Trophoblast cell (in vitro differentiated cells and primary cell): ENCODE results near the gene SLC66A3.

Source experiments
- DNase-seq, 2 donors: peaks; one replicate each; pipeline ENCODE4 v3.0.0-alpha.2; 2016
- H2AFZ ChIP-seq: 2 replicates; pipeline ENCODE4 v1.6.1; 2013; ENCODE audit warnings: low read length, moderate library complexity, mild to moderate bottlenecking; ENCODE audit not compliant: insufficient read depth, poor library complexity
- H2AK5ac ChIP-seq: 2 replicates; pipeline ENCODE4 v1.6.1; 2013; ENCODE audit warnings: mild to moderate bottlenecking, low read length
- H2BK120ac ChIP-seq: 2 replicates; pipeline ENCODE4 v1.6.1; 2013; ENCODE audit warnings: low read length, mild to moderate bottlenecking, moderate library complexity; ENCODE audit not compliant: insufficient read depth, poor library complexity
- H2BK12ac ChIP-seq: 2 replicates; pipeline ENCODE4 v1.6.1; 2013; ENCODE audit warnings: mild to moderate bottlenecking, low read length, moderate library complexity
- H2BK5ac ChIP-seq: 2 replicates; pipeline ENCODE4 v1.6.1; 2013; ENCODE audit warnings: low read length, low read depth, moderate library complexity, mild to moderate bottlenecking; ENCODE audit not compliant: poor library complexity
- H3K14ac ChIP-seq: 2 replicates; pipeline ENCODE4 v1.6.1; 2013; ENCODE audit warnings: mild to moderate bottlenecking, low read length
- H3K18ac ChIP-seq: 2 replicates; pipeline ENCODE4 v1.6.1; 2013; ENCODE audit warnings: mild to moderate bottlenecking, low read length
- H3K23ac ChIP-seq: 2 replicates; pipeline ENCODE4 v1.6.1; 2013; ENCODE audit warnings: low read length
- H3K27ac ChIP-seq: 2 replicates; pipeline ENCODE4 v1.5.1; 2013; ENCODE audit warnings: low read depth, mild to moderate bottlenecking, inconsistent platforms, low read length, moderate library complexity
- H3K27me3 ChIP-seq: 2 replicates; pipeline ENCODE4 v1.6.1; 2013; ENCODE audit warnings: inconsistent platforms, mild to moderate bottlenecking, low read length, moderate library complexity; ENCODE audit not compliant: insufficient read depth
- H3K36me3 ChIP-seq, 2 experiments: 1 replicate in 1 of 2; 2 replicates in 1 of 2; pipeline ENCODE4 v1.6.1; 2013; ENCODE audit warnings: low read length in 2 of 2, mild to moderate bottlenecking in 2 of 2, moderate library complexity in 1 of 2; ENCODE audit not compliant: insufficient read depth in 2 of 2, control insufficient read depth in 1 of 2
- H3K4ac ChIP-seq: 2 replicates; pipeline ENCODE4 v1.6.1; 2013; ENCODE audit warnings: low read depth, mild to moderate bottlenecking, low read length, moderate library complexity
- H3K4me1 ChIP-seq, 2 experiments: 1 replicate in 1 of 2; 2 replicates in 1 of 2; pipeline ENCODE4 v1.6.1; 2013; ENCODE audit warnings: low read length in 2 of 2, mild to moderate bottlenecking in 2 of 2, moderate library complexity in 1 of 2; ENCODE audit not compliant: insufficient read depth in 2 of 2, control insufficient read depth in 1 of 2
- H3K4me2 ChIP-seq: 2 replicates; pipeline ENCODE4 v1.6.1; 2013; ENCODE audit warnings: inconsistent platforms, mild to moderate bottlenecking, low read length, moderate library complexity
- H3K4me3 ChIP-seq: 2 replicates; pipeline ENCODE4 v1.5.1; 2013; ENCODE audit warnings: mild to moderate bottlenecking, low read depth, low read length, inconsistent platforms
- H3K79me1 ChIP-seq: one replicate; pipeline ENCODE4 v1.6.1; 2013; ENCODE audit warnings: low read length
- H3K79me2 ChIP-seq: 2 replicates; pipeline ENCODE4 v1.6.1; 2013; ENCODE audit warnings: low read length, mild to moderate bottlenecking; ENCODE audit not compliant: control insufficient read depth, insufficient read depth, poor library complexity
- H3K9ac ChIP-seq: 2 replicates; pipeline ENCODE4 v1.6.1; 2013; ENCODE audit warnings: mild to moderate bottlenecking, low read length
- H3K9me3 ChIP-seq: 2 replicates; pipeline ENCODE4 v1.6.1; 2013; ENCODE audit warnings: low read depth, mild to moderate bottlenecking, control low read depth, inconsistent platforms, low read length; ENCODE audit not compliant: insufficient read depth
- H4K12ac ChIP-seq: 2 replicates; pipeline ENCODE4 v1.6.1; 2013; ENCODE audit warnings: low read depth, mild to moderate bottlenecking, low read length, moderate library complexity
- H4K8ac ChIP-seq: 2 replicates; pipeline ENCODE4 v1.6.1; 2013; ENCODE audit warnings: low read depth, mild to moderate bottlenecking, low read length, moderate library complexity
- H4K91ac ChIP-seq: one replicate; pipeline ENCODE4 v1.6.1; 2013; ENCODE audit warnings: low read depth, mild to moderate bottlenecking, low read length, moderate library complexity
- WGBS: extraction: QIAGEN DNeasy Blood & Tissue Kit; methylation state at CpG from one replicate; pipeline ENCODE4 v1.1.7; 2013; ENCODE audit warnings: missing lambda C conversion rate; ENCODE audit not compliant: insufficient read length, insufficient coverage; ENCODE audit errors: extremely low coverage; 5-methylcytosine and 5-hydroxymethylcytosine counted together

Gene SLC66A3

GRCh38 chr2:11213090-11213638, 57.9 kb downstream of the SLC66A3 start:
- no peak overlapping the region for H3K27ac ChIP-seq
- no peak overlapping the region for H4K12ac ChIP-seq
- no peaks in the 10 kb centered on the region for H3K79me1 ChIP-seq
- WGBS = no CpG with 5 or more reads among the region's 5 CpGs
- H3K18ac ChIP-seq = no peak overlapping the region
- no peak overlapping the region for H4K91ac ChIP-seq
- no peaks in the 10 kb centered on the region for H3K9me3 ChIP-seq
- H3K4ac ChIP-seq = no peak overlapping the region
- H3K79me2 ChIP-seq = no peaks in the 10 kb centered on the region
- no peaks in the 10 kb centered on the region for H3K27me3 ChIP-seq
- no peak overlapping the region for H2BK120ac ChIP-seq
- H3K14ac ChIP-seq = no peak overlapping the region
- H3K4me2 ChIP-seq = no peak overlapping the region
- no peak overlapping the region for H3K23ac ChIP-seq
- H4K8ac ChIP-seq = no peak overlapping the region
- H3K9ac ChIP-seq = no peak overlapping the region
- peaks cover 0 to 3% of the 10 kb centered on the region in 2 experiments for H3K4me1 ChIP-seq
- peaks cover 11 to 12% of the 10 kb centered on the region in 2 experiments for H3K36me3 ChIP-seq
- no peak overlapping the region for H2BK5ac ChIP-seq
- DNase-seq = peak; percentile 69 to 91
- no peak overlapping the region for H2AK5ac ChIP-seq
- H3K4me3 ChIP-seq = no peak overlapping the region
- no peak overlapping the region for H2AFZ ChIP-seq
- H2BK12ac ChIP-seq = no peak overlapping the region

GRCh38 chr2:11213975-11214374, 58.7 kb downstream of the SLC66A3 start:
- Histone ChIP-seq H3K4ac (no peak overlapping the region), H3K79me1 (no peaks in the 10 kb centered on the region), H3K4me1 (peaks cover 0 to 3% of the 10 kb centered on the region in 2 experiments), H3K27me3 (no peaks in the 10 kb centered on the region), H2BK5ac (no peak overlapping the region), H3K36me3 (peaks cover 11% of the 10 kb centered on the region in 2 experiments), H4K91ac (no peak overlapping the region), H2AFZ (no peak overlapping the region), H3K79me2 (no peaks in the 10 kb centered on the region), H3K23ac (no peak overlapping the region), H3K18ac (no peak overlapping the region), H3K27ac (no peak overlapping the region), H3K9me3 (no peaks in the 10 kb centered on the region), H4K8ac (no peak overlapping the region), H3K14ac (no peak overlapping the region), H4K12ac (no peak overlapping the region), H3K9ac (no peak overlapping the region), H3K4me2 (no peak overlapping the region), H3K4me3 (no peak overlapping the region), H2BK120ac (no peak overlapping the region), H2AK5ac (no peak overlapping the region), H2BK12ac (no peak overlapping the region)
- WGBS = no CpG with 5 or more reads among the region's 1 CpG
- DNase-seq = peak; percentile 43 to 76

DNA sequence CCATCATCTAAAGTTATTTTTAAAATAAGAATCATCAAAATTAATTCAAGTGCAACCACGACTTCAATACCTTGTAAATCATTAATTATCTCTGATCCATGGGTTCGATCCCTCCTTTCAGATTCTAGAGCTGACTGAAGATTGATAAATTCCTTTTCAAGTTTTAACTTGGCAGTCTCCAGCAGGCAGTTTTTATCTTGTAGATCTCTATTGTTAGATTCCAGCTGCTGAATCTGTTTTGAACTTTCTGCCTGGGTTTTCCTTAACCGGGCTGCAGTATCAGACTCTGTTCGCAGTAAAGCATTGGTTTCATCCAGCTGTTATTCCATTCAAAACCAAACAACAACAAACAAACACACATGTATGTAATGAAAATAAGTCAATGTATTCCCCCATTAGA, 59.5 kb downstream of the SLC66A3 start:
- peak in 1 of 2 donors; percentile 34 for DNase-seq
- no peaks in the 10 kb centered on the region for H3K79me2 ChIP-seq
- no CpG with 5 or more reads among the region's 4 CpGs for WGBS

DNA sequence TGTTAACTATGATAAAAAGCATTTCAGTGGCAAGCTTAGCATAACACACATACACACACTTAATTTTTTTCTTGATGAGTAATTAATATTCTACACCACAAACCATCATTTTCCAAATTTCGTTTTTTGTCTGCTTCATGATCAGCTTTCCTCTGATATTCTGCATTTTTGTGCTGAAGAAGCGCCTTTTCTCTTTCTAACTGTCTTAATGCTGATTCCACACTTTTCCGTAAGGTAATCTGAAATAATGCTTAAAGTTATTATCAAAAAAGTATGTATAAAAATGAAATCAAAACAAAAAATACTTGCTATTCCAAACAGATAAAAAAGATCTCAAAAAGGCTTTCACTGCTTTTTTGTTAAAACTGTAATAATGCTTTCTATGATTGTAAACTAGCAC, 60.1 kb downstream of the SLC66A3 start:
- H3K14ac ChIP-seq = no peak overlapping the region
- H3K79me1 ChIP-seq = no peaks in the 10 kb centered on the region
- no peak overlapping the region for H4K91ac ChIP-seq
- no peak overlapping the region for H3K18ac ChIP-seq
- H3K4me3 ChIP-seq = no peak overlapping the region
- H2BK5ac ChIP-seq = no peak overlapping the region
- no peaks in the 10 kb centered on the region for H3K79me2 ChIP-seq
- H3K9ac ChIP-seq = no peak overlapping the region
- H3K36me3 ChIP-seq = peaks cover 11 to 12% of the 10 kb centered on the region in 2 experiments
- H3K27me3 ChIP-seq = no peaks in the 10 kb centered on the region
- no peak overlapping the region for H3K27ac ChIP-seq
- no peak overlapping the region for H2AK5ac ChIP-seq
- no peak overlapping the region for H3K4me2 ChIP-seq
- H3K23ac ChIP-seq = no peak overlapping the region
- peaks cover 0 to 3% of the 10 kb centered on the region in 2 experiments for H3K4me1 ChIP-seq
- DNase-seq = no peak
- H2BK12ac ChIP-seq = no peak overlapping the region
- no peak overlapping the region for H2AFZ ChIP-seq
- H4K8ac ChIP-seq = no peak overlapping the region
- H3K4ac ChIP-seq = no peak overlapping the region
- H2BK120ac ChIP-seq = no peak overlapping the region
- H3K9me3 ChIP-seq = no peaks in the 10 kb centered on the region
- H4K12ac ChIP-seq = no peak overlapping the region
- WGBS = 86% methylated on average over 1 of the region's 3 CpGs

More for the DNA sequence above, 59.5 kb downstream of the SLC66A3 start:
- Histone ChIP-seq H4K8ac (no peak overlapping the region), H4K91ac (no peak overlapping the region), H4K12ac (no peak overlapping the region), H3K27ac (no peak overlapping the region), H3K79me1 (no peaks in the 10 kb centered on the region), H2AFZ (no peak overlapping the region), H3K4me2 (no peak overlapping the region), H3K18ac (no peak overlapping the region), H2BK120ac (no peak overlapping the region), H3K23ac (no peak overlapping the region), H3K9ac (no peak overlapping the region), H3K14ac (no peak overlapping the region), H2BK12ac (no peak overlapping the region), H2AK5ac (no peak overlapping the region), H3K27me3 (no peaks in the 10 kb centered on the region), H3K36me3 (peaks cover 12 to 14% of the 10 kb centered on the region in 2 experiments), H3K4me1 (peaks cover 0 to 3% of the 10 kb centered on the region in 2 experiments), H3K9me3 (no peaks in the 10 kb centered on the region), H3K4me3 (no peak overlapping the region), H3K4ac (no peak overlapping the region), H2BK5ac (no peak overlapping the region)
